Liver (tissue), 3 donors: ENCODE measurements around the gene EBF3.

Experiments
- CTCF ChIP-seq: fragments of 150-350 bp; IDR thresholded peaks from 2 replicates; pipeline ENCODE4 v1.5.1; 2017; ENCODE audit warnings: improper control_type of control experiment, low read depth, low read length; ENCODE audit not compliant: missing input control
- HNF4A ChIP-seq, 2 donors: conservative IDR thresholded peaks; 2 replicates each; pipeline ENCODE4 v1.6.1; 2016; ENCODE audit warnings: antibody characterized with exemption in 2 of 2, mild to moderate bottlenecking in 2 of 2
- JUND ChIP-seq, 2 donors: IDR thresholded peaks; 2 replicates each; pipeline ENCODE4 v1.6.1; 2016; ENCODE audit warnings: antibody characterized with exemption in 2 of 2
- RAD21 ChIP-seq, 2 donors: IDR thresholded peaks; 2 replicates each; pipeline ENCODE4 v1.6.1; 2016; ENCODE audit warnings: antibody characterized with exemption in 2 of 2, mild to moderate bottlenecking in 2 of 2
- SP1 ChIP-seq: IDR thresholded peaks from 2 replicates; pipeline ENCODE4 v1.6.1; 2018; ENCODE audit warnings: antibody characterized with exemption, mild to moderate bottlenecking
- TAF1 ChIP-seq: conservative IDR thresholded peaks from 2 replicates; pipeline ENCODE4 v1.6.1; 2016; ENCODE audit warnings: antibody characterized with exemption, mild to moderate bottlenecking
- TF ChIP-seq, protein P1 (sequence below): IDR thresholded peaks from 2 replicates; pipeline ENCODE4 v1.6.1; 2016; ENCODE audit warnings: antibody characterized with exemption, mild to moderate bottlenecking
- donor health status: healthy.
- donor health status: healthy.

GRCh38 chr10:129963641-129964501, at the start of gene EBF3:
- TF ChIP-seq CTCF (no peak), TAF1 (no peak), JUND (IDR thresholded peaks at IDR 0.05) (no peak), HNF4A (conservative IDR thresholded peaks at IDR 0.05) (no peak), SP1 (no peak), RAD21 (IDR thresholded peaks at IDR 0.05) (no peak)
- TF ChIP-seq, protein P1, sequence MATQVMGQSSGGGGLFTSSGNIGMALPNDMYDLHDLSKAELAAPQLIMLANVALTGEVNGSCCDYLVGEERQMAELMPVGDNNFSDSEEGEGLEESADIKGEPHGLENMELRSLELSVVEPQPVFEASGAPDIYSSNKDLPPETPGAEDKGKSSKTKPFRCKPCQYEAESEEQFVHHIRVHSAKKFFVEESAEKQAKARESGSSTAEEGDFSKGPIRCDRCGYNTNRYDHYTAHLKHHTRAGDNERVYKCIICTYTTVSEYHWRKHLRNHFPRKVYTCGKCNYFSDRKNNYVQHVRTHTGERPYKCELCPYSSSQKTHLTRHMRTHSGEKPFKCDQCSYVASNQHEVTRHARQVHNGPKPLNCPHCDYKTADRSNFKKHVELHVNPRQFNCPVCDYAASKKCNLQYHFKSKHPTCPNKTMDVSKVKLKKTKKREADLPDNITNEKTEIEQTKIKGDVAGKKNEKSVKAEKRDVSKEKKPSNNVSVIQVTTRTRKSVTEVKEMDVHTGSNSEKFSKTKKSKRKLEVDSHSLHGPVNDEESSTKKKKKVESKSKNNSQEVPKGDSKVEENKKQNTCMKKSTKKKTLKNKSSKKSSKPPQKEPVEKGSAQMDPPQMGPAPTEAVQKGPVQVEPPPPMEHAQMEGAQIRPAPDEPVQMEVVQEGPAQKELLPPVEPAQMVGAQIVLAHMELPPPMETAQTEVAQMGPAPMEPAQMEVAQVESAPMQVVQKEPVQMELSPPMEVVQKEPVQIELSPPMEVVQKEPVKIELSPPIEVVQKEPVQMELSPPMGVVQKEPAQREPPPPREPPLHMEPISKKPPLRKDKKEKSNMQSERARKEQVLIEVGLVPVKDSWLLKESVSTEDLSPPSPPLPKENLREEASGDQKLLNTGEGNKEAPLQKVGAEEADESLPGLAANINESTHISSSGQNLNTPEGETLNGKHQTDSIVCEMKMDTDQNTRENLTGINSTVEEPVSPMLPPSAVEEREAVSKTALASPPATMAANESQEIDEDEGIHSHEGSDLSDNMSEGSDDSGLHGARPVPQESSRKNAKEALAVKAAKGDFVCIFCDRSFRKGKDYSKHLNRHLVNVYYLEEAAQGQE: no peak
